T-helper 1 cell treated with Interleukin-12 subunit alpha and Interleukin-12 subunit beta and Interleukin-4 antibody, amounts not matched to agents 30 μg/mL and 1 μg/mL, for 36 hours (primary cell): ENCODE measurements around the gene OCIAD2.
A peak's percentile ranks its signal among the peaks of the same experiment; 100 is the strongest.
"Not testable (repeated sequence)": the region's sequence is repeated elsewhere in the genome, so short reads cannot be mapped to it uniquely, and the experiment has no call there.

ENCODE experiments used
- H3K27ac Mint-ChIP-seq: one replicate; pipeline ENCODE4 v1.8.0; 2021; ENCODE audit warnings: mild to moderate bottlenecking, mixed read lengths
- H3K27me3 Mint-ChIP-seq: one replicate; pipeline ENCODE4 v1.8.0; 2021; ENCODE audit warnings: low read depth, mixed read lengths
- H3K36me3 Mint-ChIP-seq: one replicate; pipeline ENCODE4 v1.8.0; 2021; ENCODE audit warnings: low read depth, mixed read lengths
- H3K4me1 Mint-ChIP-seq: one replicate; pipeline ENCODE4 v1.8.0; 2021; ENCODE audit warnings: low read depth, mixed read lengths
- H3K4me3 Mint-ChIP-seq: one replicate; pipeline ENCODE4 v1.8.0; 2021; ENCODE audit warnings: mild to moderate bottlenecking, moderate library complexity, mixed read lengths
- H3K9me3 Mint-ChIP-seq: one replicate; pipeline ENCODE4 v1.8.0; 2021; ENCODE audit warnings: mixed read lengths

OCIAD2 gene

GRCh38 chr4:48923065-48923464, 16.5 kb upstream of the OCIAD2 start:
- not testable (repeated sequence) for H3K27me3 Mint-ChIP-seq, H3K4me1 Mint-ChIP-seq, H3K36me3 Mint-ChIP-seq, H3K27ac Mint-ChIP-seq, H3K4me3 Mint-ChIP-seq
- peaks cover 14% of the 10 kb centered on the region for H3K9me3 Mint-ChIP-seq

- Mint-ChIP-seq H3K4me3 (no peak overlapping the region), H3K4me1 (peaks cover 6% of the 10 kb centered on the region), H3K36me3 (no peaks in the 10 kb centered on the region), H3K9me3 (peaks cover under 1% of the 10 kb centered on the region), H3K27ac (no peak overlapping the region), H3K27me3 (peaks cover 10% of the 10 kb centered on the region)
Measured at GRCh38 chr4:48914311-48914710, 7.7 kb upstream of the OCIAD2 start.

GRCh38 chr4:48913346-48913745, 6.8 kb upstream of the OCIAD2 start:
- H3K27me3 Mint-ChIP-seq = peaks cover 10% of the 10 kb centered on the region
- no peaks in the 10 kb centered on the region for H3K9me3 Mint-ChIP-seq
- H3K4me3 Mint-ChIP-seq = no peak overlapping the region
- peaks cover 8% of the 10 kb centered on the region for H3K4me1 Mint-ChIP-seq
- no peak overlapping the region for H3K27ac Mint-ChIP-seq
- no peaks in the 10 kb centered on the region for H3K36me3 Mint-ChIP-seq

GRCh38 chr4:48912349-48912748, 5.8 kb upstream of the OCIAD2 start:
- Mint-ChIP-seq H3K9me3 (no peaks in the 10 kb centered on the region), H3K4me1 (peaks cover 9% of the 10 kb centered on the region), H3K36me3 (no peaks in the 10 kb centered on the region), H3K27ac (no peak overlapping the region), H3K4me3 (no peak overlapping the region), H3K27me3 (peaks cover 10% of the 10 kb centered on the region)

- Mint-ChIP-seq H3K27me3 (no peaks in the 10 kb centered on the region), H3K9me3 (no peaks in the 10 kb centered on the region), H3K4me3 (no peak overlapping the region), H3K4me1 (peaks cover 19% of the 10 kb centered on the region), H3K36me3 (peaks cover 6% of the 10 kb centered on the region), H3K27ac (no peak overlapping the region)
Measured at GRCh38 chr4:48910511-48910910, 3.9 kb upstream of the OCIAD2 start.

GRCh38 chr4:48909697-48910096, 3.1 kb upstream of the OCIAD2 start:
- H3K9me3 Mint-ChIP-seq = no peaks in the 10 kb centered on the region

GRCh38 chr4:48908687-48909086, 2.1 kb upstream of the OCIAD2 start:
- Mint-ChIP-seq H3K4me1 (peaks cover 29% of the 10 kb centered on the region), H3K4me3 (no peak overlapping the region), H3K27ac (peak overlapping the region; percentile 26), H3K36me3 (peaks cover 16% of the 10 kb centered on the region), H3K9me3 (no peaks in the 10 kb centered on the region), H3K27me3 (no peaks in the 10 kb centered on the region)

More at GRCh38 chr4:48909697-48910096, 3.1 kb upstream of the OCIAD2 start:
- H3K27me3 Mint-ChIP-seq = no peaks in the 10 kb centered on the region
- peaks cover 26% of the 10 kb centered on the region for H3K4me1 Mint-ChIP-seq
- H3K27ac Mint-ChIP-seq = peak overlapping the region; percentile 45
- H3K36me3 Mint-ChIP-seq = peaks cover 12% of the 10 kb centered on the region
- no peak overlapping the region for H3K4me3 Mint-ChIP-seq

GRCh38 chr4:48907706-48908477, 1.3 kb upstream of the OCIAD2 start:
- Mint-ChIP-seq H3K4me3 (no peak overlapping the region), H3K27me3 (no peaks in the 10 kb centered on the region), H3K9me3 (no peaks in the 10 kb centered on the region), H3K4me1 (peaks cover 30% of the 10 kb centered on the region), H3K36me3 (peaks cover 18% of the 10 kb centered on the region), H3K27ac (peak overlapping the region; percentile 26)

- no peaks in the 10 kb centered on the region for H3K27me3 Mint-ChIP-seq
- H3K27ac Mint-ChIP-seq = peak overlapping the region; percentile 79
- H3K4me1 Mint-ChIP-seq = peaks cover 44% of the 10 kb centered on the region
- peaks cover 36% of the 10 kb centered on the region for H3K36me3 Mint-ChIP-seq
- H3K4me3 Mint-ChIP-seq = peak overlapping the region; percentile 90
- no peaks in the 10 kb centered on the region for H3K9me3 Mint-ChIP-seq
Measured at GRCh38 chr4:48905363-48906015, 1.1 kb downstream of the OCIAD2 start.

GRCh38 chr4:48904541-48905142, 1.9 kb downstream of the OCIAD2 start:
- no peaks in the 10 kb centered on the region for H3K27me3 Mint-ChIP-seq
- no peaks in the 10 kb centered on the region for H3K9me3 Mint-ChIP-seq
- H3K36me3 Mint-ChIP-seq = peaks cover 38% of the 10 kb centered on the region
- H3K27ac Mint-ChIP-seq = no peak overlapping the region
- peak overlapping the region; percentile 90 for H3K4me3 Mint-ChIP-seq
- H3K4me1 Mint-ChIP-seq = peaks cover 47% of the 10 kb centered on the region

GRCh38 chr4:48904101-48904500, 2.5 kb downstream of the OCIAD2 start:
- H3K27me3 Mint-ChIP-seq = no peaks in the 10 kb centered on the region
- H3K4me1 Mint-ChIP-seq = peaks cover 50% of the 10 kb centered on the region
- H3K9me3 Mint-ChIP-seq = no peaks in the 10 kb centered on the region
- H3K36me3 Mint-ChIP-seq = peaks cover 43% of the 10 kb centered on the region
- no peak overlapping the region for H3K4me3 Mint-ChIP-seq
- no peak overlapping the region for H3K27ac Mint-ChIP-seq

GRCh38 chr4:48902266-48902665, 4.3 kb downstream of the OCIAD2 start:
- Mint-ChIP-seq H3K4me1 (peaks cover 57% of the 10 kb centered on the region), H3K4me3 (no peak overlapping the region), H3K27ac (no peak overlapping the region), H3K27me3 (no peaks in the 10 kb centered on the region), H3K36me3 (peaks cover 58% of the 10 kb centered on the region), H3K9me3 (no peaks in the 10 kb centered on the region)

- Mint-ChIP-seq H3K36me3 (peaks cover 65% of the 10 kb centered on the region), H3K27ac (no peak overlapping the region), H3K4me3 (no peak overlapping the region), H3K4me1 (peaks cover 52% of the 10 kb centered on the region), H3K27me3 (no peaks in the 10 kb centered on the region), H3K9me3 (no peaks in the 10 kb centered on the region)
Measured at GRCh38 chr4:48901196-48901595, 5.4 kb downstream of the OCIAD2 start.

GRCh38 chr4:48899950-48900349, 6.6 kb downstream of the OCIAD2 start:
- H3K27me3 Mint-ChIP-seq = no peaks in the 10 kb centered on the region
- peaks cover 48% of the 10 kb centered on the region for H3K4me1 Mint-ChIP-seq
- no peaks in the 10 kb centered on the region for H3K9me3 Mint-ChIP-seq
- H3K4me3 Mint-ChIP-seq = peak overlapping the region; percentile 56
- peaks cover 70% of the 10 kb centered on the region for H3K36me3 Mint-ChIP-seq
- peak overlapping the region; percentile 70 for H3K27ac Mint-ChIP-seq

GRCh38 chr4:48899432-48899749, 7.2 kb downstream of the OCIAD2 start:
- Mint-ChIP-seq H3K36me3 (peaks cover 70% of the 10 kb centered on the region), H3K27me3 (no peaks in the 10 kb centered on the region), H3K4me3 (peak overlapping the region; percentile 56), H3K27ac (peak overlapping the region; percentile 70), H3K4me1 (peaks cover 42% of the 10 kb centered on the region), H3K9me3 (no peaks in the 10 kb centered on the region)
